Activated CD4-positive, alpha-beta memory T cell treated with anti-CD3 and anti-CD28 coated beads, Interleukin-2, amount 10 ng/mL, durations not matched to agents 7 days and 5 days (primary cell): Measurements from ENCODE around the gene ZNF790. TPM values are rescaled to one million over a fixed set of nuclear protein-coding genes. Genes with fewer than 3 reads are reported as not detected.

Experiments used
- CTCF ChIA-PET: fragments of 350-600 bp; sonication (Branson Sonifier 250); formaldehyde crosslinking; loops from one replicate; lab custom pipeline; 2021; ENCODE audit warnings: antibody characterized with exemption, inconsistent platforms; lab: Charles Lee
- POLR2A ChIA-PET: fragments of 350-600 bp; sonication (Branson Sonifier 250); formaldehyde crosslinking; loops from one replicate; lab custom pipeline; 2021; ENCODE audit warnings: antibody characterized with exemption; lab: Charles Lee
- DNase-seq: peaks from one replicate; pipeline ENCODE4 v3.0.0-alpha.2; 2020
- H3K27ac Mint-ChIP-seq: one replicate; pipeline ENCODE4 v1.8.0; 2021; ENCODE audit warnings: mild to moderate bottlenecking, mixed read lengths
- H3K27me3 Mint-ChIP-seq: one replicate; pipeline ENCODE4 v1.8.0; 2021; ENCODE audit warnings: mixed read lengths
- H3K36me3 Mint-ChIP-seq: one replicate; pipeline ENCODE4 v1.8.0; 2021; ENCODE audit warnings: low read depth, mixed read lengths
- H3K4me1 Mint-ChIP-seq: one replicate; pipeline ENCODE4 v1.8.0; 2021; ENCODE audit warnings: mixed read lengths
- H3K4me3 Mint-ChIP-seq: one replicate; pipeline ENCODE4 v1.8.0; 2021; ENCODE audit warnings: mild to moderate bottlenecking, mixed read lengths
- H3K9me3 Mint-ChIP-seq: one replicate; pipeline ENCODE4 v1.8.0; 2021; ENCODE audit warnings: mixed read lengths
- total RNA-seq, 2 experiments: library from RNA; stranded (reverse); gene quantifications; one replicate each; pipeline ENCODE4 v1.2.3, GENCODE V29; 2021

The ZNF790 gene
- 1 to 10 TPM; 8.9 to 9.5 TPM for total RNA-seq

GRCh38 chr19:36837906-36838783, at the start of gene ZNF790:
TSS of gene ZNF790 (minus strand) at chr19:36838387. CDS start at chr19:36825619, 12,768 bp downstream.
- POLR2A ChIA-PET, result interaction anchor here (0.8 to 4.5 kb wide), 7 partner anchors 12 to 349 kb away, joined by 3 to 80 read pairs (median 5); partner anchors contain the start of genes ZNF345, ZNF420, ZNF566 and ZNF850
- H3K36me3 Mint-ChIP-seq, result peaks cover 61% of the 10 kb centered on the region
- H3K9me3 Mint-ChIP-seq, result peaks cover 40% of the 10 kb centered on the region
- DNase-seq, result peak; percentile 87
- CTCF ChIA-PET, result interaction anchor here (1.1 to 2.3 kb wide), 3 partner anchors 11 to 24 kb away, joined by 3 to 12 read pairs (median 3); partner anchors contain the start of gene ZNF345
- peaks cover 7% of the 10 kb centered on the region for H3K4me1 Mint-ChIP-seq
- no peak within 1 kb of the TSS for H3K4me3 Mint-ChIP-seq
- no peaks in the 10 kb centered on the region for H3K27me3 Mint-ChIP-seq
- H3K27ac Mint-ChIP-seq, result no peak within 1 kb of the TSS

GRCh38 chr19:36876993-36877938, 39.1 kb upstream of the ZNF790 start:
- DNase-seq, result no peak
- peaks cover 56% of the 10 kb centered on the region for H3K9me3 Mint-ChIP-seq
- POLR2A ChIA-PET, result no interaction called here
- no peaks in the 10 kb centered on the region for H3K4me1 Mint-ChIP-seq
- no peak overlapping the region for H3K27ac Mint-ChIP-seq
- no peaks in the 10 kb centered on the region for H3K27me3 Mint-ChIP-seq
- H3K4me3 Mint-ChIP-seq, result no peak overlapping the region
- peaks cover 41% of the 10 kb centered on the region for H3K36me3 Mint-ChIP-seq
- CTCF ChIA-PET, result no interaction called here

DNA sequence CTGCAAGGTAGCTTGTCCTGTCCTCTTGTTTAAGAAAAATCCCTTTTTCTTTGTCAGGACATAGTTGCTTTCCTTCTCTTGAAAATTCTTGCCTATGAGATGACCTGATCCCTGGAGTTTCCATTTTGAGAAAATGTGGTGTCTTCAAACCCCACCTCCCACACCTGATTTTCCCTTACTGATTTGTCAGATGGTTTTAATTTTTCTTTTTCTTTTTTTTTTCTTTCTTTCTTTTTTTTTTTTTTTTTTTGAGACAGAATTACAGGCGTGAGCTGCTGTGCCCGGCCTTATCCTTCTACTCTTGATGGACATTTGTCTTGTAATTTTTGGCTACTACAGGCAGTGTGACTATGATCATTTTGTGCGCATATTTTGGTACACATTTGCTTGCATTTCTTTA, 13.7 kb upstream of the ZNF790 start:
- Mint-ChIP-seq H3K4me1 (peaks cover 6% of the 10 kb centered on the region), H3K27ac (no peak overlapping the region), H3K4me3 (no peak overlapping the region), H3K9me3 (peaks cover 19% of the 10 kb centered on the region), H3K36me3 (peaks cover 53% of the 10 kb centered on the region), H3K27me3 (no peaks in the 10 kb centered on the region)
- ChIA-PET POLR2A (interaction anchor here (4.1 kb wide), 1 partner anchor 14 kb away, joined by 80 read pairs; the partner anchor contains the start of gene ZNF790), CTCF (no interaction called here)
- no peak for DNase-seq

GRCh38 chr19:36850559-36851442, 12.6 kb upstream of the ZNF790 start, which contains the start of gene ZNF345:
TSS of gene ZNF345 (plus strand) at chr19:36850876. CDS start at chr19:36876831, 25,955 bp downstream.
- Mint-ChIP-seq H3K36me3 (peaks cover 57% of the 10 kb centered on the region), H3K9me3 (peaks cover 23% of the 10 kb centered on the region), H3K27me3 (no peaks in the 10 kb centered on the region), H3K4me1 (peaks cover 6% of the 10 kb centered on the region), H3K27ac (no peak within 1 kb of the TSS), H3K4me3 (no peak within 1 kb of the TSS)
- CTCF ChIA-PET, result interaction anchor here (0.6 to 1.5 kb wide), 10 partner anchors 13 to 1156 kb away, joined by 3 to 12 read pairs (median 3); partner anchors contain the start of genes ZNF382, ZNF420, ZNF566 and ZNF568
- peak; percentile 89 for DNase-seq
- POLR2A ChIA-PET, result interaction anchor here (0.6 to 4.1 kb wide), 22 partner anchors 10 to 735 kb away, joined by 3 to 80 read pairs (median 5); partner anchors contain the start of genes POLR2I, TBCB, ZFP14 and ZNF146

GRCh38 chr19:36849701-36850558, 11.7 kb upstream of the ZNF790 start:
- Mint-ChIP-seq H3K9me3 (peaks cover 24% of the 10 kb centered on the region), H3K27me3 (no peaks in the 10 kb centered on the region), H3K27ac (no peak overlapping the region), H3K4me1 (peaks cover 6% of the 10 kb centered on the region), H3K36me3 (peaks cover 60% of the 10 kb centered on the region), H3K4me3 (no peak overlapping the region)
- peak; percentile 92 for DNase-seq
- CTCF ChIA-PET, result interaction anchor here (0.6 to 1.5 kb wide), 12 partner anchors 11 to 1155 kb away, joined by 3 to 12 read pairs (median 3); partner anchors contain the start of genes ZNF382, ZNF420, ZNF566 and ZNF568
- POLR2A ChIA-PET, result interaction anchor here (0.6 to 4.1 kb wide), 29 partner anchors 9 to 734 kb away, joined by 3 to 80 read pairs (median 4); partner anchors contain the start of genes POLR2I, TBCB, ZFP14 and ZNF146

GRCh38 chr19:36847968-36848367, 9.8 kb upstream of the ZNF790 start:
- no peak overlapping the region for H3K4me3 Mint-ChIP-seq
- H3K4me1 Mint-ChIP-seq, result peaks cover 4% of the 10 kb centered on the region
- peaks cover 56% of the 10 kb centered on the region for H3K36me3 Mint-ChIP-seq
- no peak overlapping the region for H3K27ac Mint-ChIP-seq
- ChIA-PET CTCF (no interaction called here), POLR2A (interaction anchor here (4.1 kb wide), 1 partner anchor 10 kb away, joined by 80 read pairs; the partner anchor contains the start of gene ZNF790)
- H3K9me3 Mint-ChIP-seq, result peaks cover 20% of the 10 kb centered on the region
- H3K27me3 Mint-ChIP-seq, result no peaks in the 10 kb centered on the region
- no peak for DNase-seq

DNA sequence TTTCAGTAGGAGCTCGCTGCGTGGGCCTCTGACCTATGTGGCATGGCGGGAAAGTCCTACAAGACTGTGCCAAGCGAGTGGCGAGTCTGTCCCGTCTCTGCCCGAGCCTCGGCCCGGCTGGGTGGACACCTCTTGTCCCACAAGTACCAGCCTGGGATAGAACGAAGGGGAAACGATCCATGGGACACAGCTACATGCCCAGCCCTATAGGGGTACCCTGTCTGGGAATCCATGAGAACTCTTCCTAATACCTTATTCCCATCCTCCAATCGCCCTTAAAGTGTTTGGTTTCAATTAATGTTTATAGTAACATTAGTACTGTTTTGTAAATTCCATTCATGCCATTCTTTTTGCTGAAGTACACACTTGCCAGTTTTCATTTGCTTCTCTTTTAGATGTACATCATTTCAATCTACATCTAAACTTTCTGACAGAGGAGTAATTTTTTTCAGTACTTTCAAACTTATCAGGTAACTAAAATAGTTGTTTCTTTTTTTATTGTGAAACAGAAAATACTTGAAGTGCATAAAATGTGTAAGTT, 667 bp upstream of the ZNF790 start:
- Mint-ChIP-seq H3K27me3 (no peaks in the 10 kb centered on the region), H3K36me3 (peaks cover 61% of the 10 kb centered on the region), H3K4me1 (peaks cover 7% of the 10 kb centered on the region), H3K9me3 (peaks cover 35% of the 10 kb centered on the region), H3K4me3 (no peak overlapping the region), H3K27ac (no peak overlapping the region)
- no peak for DNase-seq
- POLR2A ChIA-PET, result interaction anchor here (1.4 to 4.5 kb wide), 4 partner anchors 11 to 349 kb away, joined by 5 to 80 read pairs (median 6); partner anchors contain the start of genes ZNF345 and ZNF566
- CTCF ChIA-PET, result interaction anchor here (1.0 to 2.3 kb wide), 2 partner anchors 10 to 11 kb away, joined by 3 to 12 read pairs; partner anchors contain the start of gene ZNF345

GRCh38 chr19:36837176-36837905, 846 bp downstream of the ZNF790 start:
- Mint-ChIP-seq H3K4me1 (peaks cover 7% of the 10 kb centered on the region), H3K36me3 (peaks cover 59% of the 10 kb centered on the region), H3K27ac (no peak overlapping the region), H3K27me3 (no peaks in the 10 kb centered on the region), H3K9me3 (peaks cover 43% of the 10 kb centered on the region), H3K4me3 (no peak overlapping the region)
- POLR2A ChIA-PET, result interaction anchor here (0.8 to 4.5 kb wide), 7 partner anchors 12 to 348 kb away, joined by 3 to 80 read pairs (median 5); partner anchors contain the start of genes ZNF345, ZNF420, ZNF566 and ZNF850
- DNase-seq, result no peak
- CTCF ChIA-PET, result interaction anchor here (1.1 to 2.3 kb wide), 3 partner anchors 12 to 23 kb away, joined by 3 to 12 read pairs (median 3); partner anchors contain the start of gene ZNF345

- H3K36me3 Mint-ChIP-seq, result peaks cover 69% of the 10 kb centered on the region
- ChIA-PET CTCF (no interaction called here), POLR2A (interaction anchor here (1.1 kb wide), 1 partner anchor 16 kb away, joined by 3 read pairs; no protein-coding TSS in a partner anchor)
- H3K4me3 Mint-ChIP-seq, result no peak overlapping the region
- H3K4me1 Mint-ChIP-seq, result peaks cover 2% of the 10 kb centered on the region
- no peaks in the 10 kb centered on the region for H3K27me3 Mint-ChIP-seq
- DNase-seq, result no peak
- H3K27ac Mint-ChIP-seq, result no peak overlapping the region
- H3K9me3 Mint-ChIP-seq, result peaks cover 51% of the 10 kb centered on the region
Measured at GRCh38 chr19:36833430-36833829, 4.8 kb downstream of the ZNF790 start.

DNA sequence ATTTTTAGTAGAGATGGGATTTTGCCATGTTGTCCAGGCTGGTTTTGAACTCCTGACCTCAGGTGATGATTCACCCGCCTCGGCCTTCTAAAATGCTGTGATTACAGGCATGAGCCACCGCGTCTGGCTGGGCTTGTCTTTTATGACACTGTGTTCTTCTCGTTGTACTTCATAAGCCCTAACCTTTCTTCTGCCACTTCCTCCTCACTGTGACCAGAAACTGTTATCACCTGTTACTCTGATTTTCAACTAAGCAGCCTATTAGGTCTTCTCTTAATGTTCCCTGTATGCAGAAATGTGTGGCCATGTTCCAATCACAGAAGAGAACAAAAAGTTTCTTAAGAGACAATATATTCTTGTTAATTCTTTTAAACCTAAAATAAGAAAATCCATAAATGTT, 16.4 kb downstream of the ZNF790 start:
- peaks cover 80% of the 10 kb centered on the region for H3K36me3 Mint-ChIP-seq
- ChIA-PET CTCF (interaction anchor here (0.6 kb wide), 1 partner anchor 16 kb away, joined by 3 read pairs; no protein-coding TSS in a partner anchor), POLR2A (no interaction called here)
- H3K4me3 Mint-ChIP-seq, result no peak overlapping the region
- H3K27me3 Mint-ChIP-seq, result no peaks in the 10 kb centered on the region
- no peaks in the 10 kb centered on the region for H3K4me1 Mint-ChIP-seq
- no peak overlapping the region for H3K27ac Mint-ChIP-seq
- no peak for DNase-seq
- peaks cover 70% of the 10 kb centered on the region for H3K9me3 Mint-ChIP-seq
